DMS114 treated with DMSO at 0.1 percent for 48 hours (cell line): Measurements from ENCODE around the gene GRIK1.

Experiments used
- DNase-seq: peaks from one replicate; lab custom pipeline; 2025; ENCODE audit not compliant: unreplicated experiment; lab: John Stamatoyannopoulos, UW

Gene GRIK1

GRCh38 chr21:29788752-29789151 lies 151.0 kb downstream of the GRIK1 start:
- no peak for DNase-seq

- no peak for DNase-seq
Measured at GRCh38 chr21:29787361-29787909, 152.4 kb downstream of the GRIK1 start.

GRCh38 chr21:29786496-29787360 lies 153.1 kb downstream of the GRIK1 start:
- DNase-seq: no peak

- DNase-seq: no peak
Measured at GRCh38 chr21:29777160-29777559, 162.6 kb downstream of the GRIK1 start.

- no peak for DNase-seq
Measured at GRCh38 chr21:29775462-29775861, 164.3 kb downstream of the GRIK1 start.

GRCh38 chr21:29771491-29772066 lies 168.2 kb downstream of the GRIK1 start:
- no peak for DNase-seq

GRCh38 chr21:29763674-29764073 lies 176.1 kb downstream of the GRIK1 start:
- DNase-seq: no peak

GRCh38 chr21:29762570-29763082 lies 177.2 kb downstream of the GRIK1 start:
- no peak for DNase-seq

- no peak for DNase-seq
Measured at GRCh38 chr21:29753216-29753615, 186.6 kb downstream of the GRIK1 start.

- no peak for DNase-seq
Measured at GRCh38 chr21:29751473-29752185, 188.2 kb downstream of the GRIK1 start.

GRCh38 chr21:29749957-29750356 lies 189.8 kb downstream of the GRIK1 start:
- no peak for DNase-seq

GRCh38 chr21:29749223-29749622 lies 190.6 kb downstream of the GRIK1 start:
- no peak for DNase-seq

- no peak for DNase-seq
Measured at GRCh38 chr21:29748391-29749167, 191.2 kb downstream of the GRIK1 start.

GRCh38 chr21:29741761-29742160 lies 198.0 kb downstream of the GRIK1 start:
- no peak for DNase-seq

- no peak for DNase-seq
Measured at GRCh38 chr21:29739176-29739575, 200.6 kb downstream of the GRIK1 start.

- no peak for DNase-seq
Measured at GRCh38 chr21:29738730-29739129, 201.1 kb downstream of the GRIK1 start.

GRCh38 chr21:29737186-29737585 lies 202.6 kb downstream of the GRIK1 start:
- DNase-seq: no peak

GRCh38 chr21:29730281-29730680 lies 209.5 kb downstream of the GRIK1 start:
- no peak for DNase-seq

GRCh38 chr21:29726044-29726443 lies 213.8 kb downstream of the GRIK1 start:
- no peak for DNase-seq

- DNase-seq: no peak
Measured at GRCh38 chr21:29725025-29725736, 214.6 kb downstream of the GRIK1 start.
